Right lobe of liver (tissue), 4 donors: Measurements from ENCODE around the gene TMEM91.

Experiments used
- CTCF ChIP-seq, 4 donors: fragments of 200-600 bp in 3 of 4; fragments of 450-650 bp in 1 of 4; IDR thresholded peaks; one replicate each; pipeline versions ENCODE4 v1.5.1 to v1.8.0; 2016 to 2022; ENCODE audit warnings: antibody characterized with exemption in 4 of 4, mild to moderate bottlenecking in 2 of 4
- POLR2A ChIP-seq: fragments of 450-650 bp; IDR thresholded peaks from one replicate; pipeline ENCODE4 v1.6.1; 2017; ENCODE audit warnings: antibody characterized with exemption, mild to moderate bottlenecking
- donor health status: DM: no; HTN: no; CAD: no.
- donor health status: DM: no; HTN: no; CAD: no.
- donor health status: DM: no; HTN: yes; CAD: no.

- TF ChIP-seq CTCF (IDR thresholded peaks at IDR 0.05) (no peak), POLR2A (no peak)
Measured at GRCh38 chr19:41414461-41414860, 38.1 kb downstream of the TMEM91 start.
